ENCODE results near the gene SCLT1. TPM values are rescaled to one million over a fixed set of nuclear protein-coding genes. Genes with fewer than 3 reads are reported as not detected.

Gene SCLT1
- total and polyA plus RNA-seq, 12 donors, result 0.97 to 16.6 (median 7.9) TPM

GRCh38 chr4:128865132-128865531, 228.2 kb downstream of the SCLT1 start:
- TF ChIP-seq CTCF (IDR thresholded peaks at IDR 0.05) (no peak), POLR2A (IDR thresholded peaks at IDR 0.05) (no peak)
- 72 to 77% (median 75%) methylated on average over 2 of the region's 2 CpGs for WGBS, 4 donors
- H3K36me3 ChIP-seq (replicated peaks in 1 of 2), result peaks cover 0 to 63% of the 10 kb centered on the region in 2 donors
- no peaks in the 10 kb centered on the region for H3K27me3 ChIP-seq
- no peak overlapping the region for H3K4me3 ChIP-seq
- intact Hi-C loops (cut with DNase I), result loop anchor here (10.0 kb wide), 2 partner anchors 410 to 670 kb away; no protein-coding TSS in a partner anchor
- no peak for DNase-seq
- no peak overlapping the region for H3K27ac ChIP-seq
- H3K4me1 ChIP-seq (replicated peaks in 1 of 2), result peaks cover 0 to 8% of the 10 kb centered on the region in 2 donors
- no peaks in the 10 kb centered on the region for H3K9me3 ChIP-seq (replicated peaks in 1 of 3)

- Histone ChIP-seq H3K36me3 (replicated peaks in 1 of 2) (peaks cover 0 to 54% of the 10 kb centered on the region in 2 donors), H3K27ac (peak overlapping the region in 2 of 5 donors; percentile 26 to 38), H3K4me1 (replicated peaks in 1 of 2) (peaks cover 10 to 20% of the 10 kb centered on the region in 2 donors), H3K9me3 (replicated peaks in 1 of 3) (no peaks in the 10 kb centered on the region), H3K27me3 (no peaks in the 10 kb centered on the region), H3K4me3 (no peak overlapping the region)
- DNase-seq, result peak; percentile 76 to 90 (median 80)
- TF ChIP-seq CTCF (IDR thresholded peaks at IDR 0.05) (peak; percentile 83 to 93 (median 88)), POLR2A (IDR thresholded peaks at IDR 0.05) (no peak)
- intact Hi-C loops (cut with DNase I), result loop anchor here (2.0 to 10.0 kb wide), 6 partner anchors 51 to 669 kb away; no protein-coding TSS in a partner anchor
- 37 to 48% (median 40%) methylated on average over 10 of the region's 10 CpGs for WGBS, 4 donors
Observed at GRCh38 chr4:128863312-128864075, 229.8 kb downstream of the SCLT1 start.

GRCh38 chr4:128862608-128863311, 230.6 kb downstream of the SCLT1 start:
- Histone ChIP-seq H3K27me3 (no peaks in the 10 kb centered on the region), H3K36me3 (replicated peaks in 1 of 2) (peaks cover 0 to 55% of the 10 kb centered on the region in 2 donors), H3K27ac (peak overlapping the region in 2 of 5 donors; percentile 26 to 38), H3K4me3 (no peak overlapping the region), H3K4me1 (replicated peaks in 1 of 2) (peaks cover 10 to 20% of the 10 kb centered on the region in 2 donors), H3K9me3 (replicated peaks in 1 of 3) (no peaks in the 10 kb centered on the region)
- 73 to 81% (median 76%) methylated on average over 9 to 14 of the region's 14 CpGs for WGBS, 4 donors
- no peak for DNase-seq
- intact Hi-C loops (cut with DNase I), result loop anchor here (2.0 to 10.0 kb wide), 6 partner anchors 50 to 668 kb away; no protein-coding TSS in a partner anchor
- TF ChIP-seq POLR2A (IDR thresholded peaks at IDR 0.05) (no peak), CTCF (IDR thresholded peaks at IDR 0.05) (no peak)

GRCh38 chr4:128861856-128862518, 231.4 kb downstream of the SCLT1 start:
- H3K4me1 ChIP-seq (replicated peaks in 1 of 2), result peaks cover 10 to 20% of the 10 kb centered on the region in 2 donors
- no peak overlapping the region for H3K4me3 ChIP-seq
- H3K27ac ChIP-seq, result no peak overlapping the region
- TF ChIP-seq CTCF (IDR thresholded peaks at IDR 0.05) (no peak), POLR2A (IDR thresholded peaks at IDR 0.05) (no peak)
- intact Hi-C loops (cut with DNase I), result loop anchor here (2.0 to 10.0 kb wide), 6 partner anchors 50 to 667 kb away; no protein-coding TSS in a partner anchor
- H3K27me3 ChIP-seq, result no peaks in the 10 kb centered on the region
- no peak for DNase-seq
- H3K36me3 ChIP-seq (replicated peaks in 1 of 2), result peaks cover 0 to 57% of the 10 kb centered on the region in 2 donors
- 70 to 89% (median 85%) methylated on average over 7 to 13 of the region's 13 CpGs for whole genome bisulfite sequencing, 4 donors
- H3K9me3 ChIP-seq (replicated peaks in 1 of 3), result no peaks in the 10 kb centered on the region
